ENCODE measurements around the gene POU2AF2.
"Not testable (repeated sequence)": the region's sequence is repeated elsewhere in the genome, so short reads cannot be mapped to it uniquely, and the experiment has no call there.

The POU2AF2 gene

GRCh38 chr11:111305162-111305802 lies 59.8 kb downstream of the POU2AF2 start:
- FAIRE-seq = no peak

GRCh38 chr11:111305876-111306275 lies 60.4 kb downstream of the POU2AF2 start:
- FAIRE-seq = no peak

GRCh38 chr11:111306321-111306720 lies 60.8 kb downstream of the POU2AF2 start:
- FAIRE-seq = no peak

DNA sequence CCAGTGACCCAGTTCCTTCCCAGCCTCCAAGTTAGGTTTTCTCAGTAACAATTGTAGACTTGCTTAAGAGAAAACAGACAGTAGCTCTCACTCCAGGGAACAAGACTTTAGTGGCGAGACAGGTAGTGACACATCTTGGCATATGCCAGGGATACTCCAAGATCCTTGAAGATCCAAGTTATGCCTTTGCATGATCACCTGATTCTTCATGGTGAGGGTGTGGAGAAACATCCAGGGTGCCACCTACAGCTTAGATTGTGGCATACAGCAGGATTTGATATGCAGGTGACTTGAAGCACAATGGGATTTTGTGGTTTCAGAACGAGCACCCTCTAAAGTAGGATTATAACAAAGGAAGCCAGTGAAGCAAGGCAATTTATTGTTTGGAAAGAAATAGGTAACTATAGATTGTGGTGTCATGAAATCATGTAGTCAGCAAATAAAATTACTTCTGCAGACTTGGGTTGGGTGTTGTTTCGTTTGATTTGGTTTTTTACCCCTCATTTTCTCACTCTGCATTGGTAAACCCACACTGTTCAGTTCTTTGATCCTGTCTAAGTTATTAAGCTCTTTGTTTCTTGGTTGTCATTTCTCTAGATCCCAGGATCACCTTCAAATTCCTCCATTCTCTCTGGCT lies 62.1 kb downstream of the POU2AF2 start:
- no peak for FAIRE-seq

GRCh38 chr11:111308140-111308539 lies 62.6 kb downstream of the POU2AF2 start:
- FAIRE-seq = no peak

- no peak for FAIRE-seq
Observed at GRCh38 chr11:111309215-111309915, 63.8 kb downstream of the POU2AF2 start.

GRCh38 chr11:111310088-111310487 lies 64.6 kb downstream of the POU2AF2 start:
- no peak for FAIRE-seq

DNA sequence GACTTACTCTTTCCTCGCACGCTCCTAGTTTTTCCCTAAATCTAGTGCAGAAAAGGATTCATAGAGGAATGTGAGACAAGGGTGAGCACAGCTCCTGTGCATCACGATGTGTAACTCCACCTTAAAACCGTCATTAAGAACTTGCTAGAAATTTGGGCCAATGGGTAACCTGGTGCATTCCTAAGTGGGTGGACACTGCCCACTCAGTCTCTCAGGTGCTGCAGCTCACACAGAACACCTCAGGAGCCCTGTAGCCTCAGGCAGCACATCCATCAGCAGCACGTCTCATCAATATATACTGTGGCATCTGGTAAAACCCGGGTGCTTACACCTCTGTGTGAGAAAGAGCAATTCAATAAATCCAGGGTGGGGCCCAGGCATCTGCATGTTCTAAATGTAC lies 65.2 kb downstream of the POU2AF2 start:
- FAIRE-seq = no peak

DNA sequence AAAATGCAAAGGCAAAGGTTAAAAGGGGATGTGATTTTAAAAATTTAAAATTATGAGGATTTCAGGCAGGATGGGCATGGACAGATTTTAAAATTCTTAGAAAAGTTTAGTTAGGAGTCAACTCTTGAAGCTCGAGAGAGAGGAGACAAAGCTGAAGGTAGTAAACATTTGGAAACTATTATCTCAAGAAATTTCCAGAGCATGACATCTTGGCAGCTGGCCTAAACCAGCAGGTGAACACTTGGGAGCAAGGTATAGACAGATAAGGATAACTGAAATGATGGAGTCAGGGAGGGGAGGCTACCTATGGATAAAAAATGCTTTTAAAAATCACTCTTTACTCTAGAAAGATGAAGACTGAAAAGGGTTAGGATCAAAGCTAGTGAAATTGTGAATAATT lies 66.6 kb downstream of the POU2AF2 start:
- FAIRE-seq = no peak

DNA sequence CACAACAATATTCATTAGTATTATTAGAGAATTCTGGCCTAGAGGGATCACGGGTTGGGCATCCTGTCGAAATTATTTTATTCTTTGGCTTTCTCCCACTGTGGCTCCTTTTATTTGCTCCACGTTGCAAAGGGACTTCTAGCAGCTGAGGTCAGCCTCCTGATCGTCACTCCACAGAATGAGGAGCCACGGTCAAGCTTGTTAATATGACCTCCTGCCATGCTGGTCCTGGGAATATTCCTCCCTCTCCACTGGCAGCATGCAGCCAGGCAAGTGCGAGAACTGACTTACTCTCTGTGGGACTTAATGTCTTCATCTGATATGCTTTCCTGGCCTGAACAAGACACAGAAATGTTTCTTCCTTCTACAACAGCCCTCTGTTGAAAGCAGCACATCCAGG lies 73.8 kb downstream of the POU2AF2 start:
- FAIRE-seq = no peak

- FAIRE-seq = not testable (repeated sequence)
Observed at GRCh38 chr11:111320199-111320598, 74.7 kb downstream of the POU2AF2 start.

DNA sequence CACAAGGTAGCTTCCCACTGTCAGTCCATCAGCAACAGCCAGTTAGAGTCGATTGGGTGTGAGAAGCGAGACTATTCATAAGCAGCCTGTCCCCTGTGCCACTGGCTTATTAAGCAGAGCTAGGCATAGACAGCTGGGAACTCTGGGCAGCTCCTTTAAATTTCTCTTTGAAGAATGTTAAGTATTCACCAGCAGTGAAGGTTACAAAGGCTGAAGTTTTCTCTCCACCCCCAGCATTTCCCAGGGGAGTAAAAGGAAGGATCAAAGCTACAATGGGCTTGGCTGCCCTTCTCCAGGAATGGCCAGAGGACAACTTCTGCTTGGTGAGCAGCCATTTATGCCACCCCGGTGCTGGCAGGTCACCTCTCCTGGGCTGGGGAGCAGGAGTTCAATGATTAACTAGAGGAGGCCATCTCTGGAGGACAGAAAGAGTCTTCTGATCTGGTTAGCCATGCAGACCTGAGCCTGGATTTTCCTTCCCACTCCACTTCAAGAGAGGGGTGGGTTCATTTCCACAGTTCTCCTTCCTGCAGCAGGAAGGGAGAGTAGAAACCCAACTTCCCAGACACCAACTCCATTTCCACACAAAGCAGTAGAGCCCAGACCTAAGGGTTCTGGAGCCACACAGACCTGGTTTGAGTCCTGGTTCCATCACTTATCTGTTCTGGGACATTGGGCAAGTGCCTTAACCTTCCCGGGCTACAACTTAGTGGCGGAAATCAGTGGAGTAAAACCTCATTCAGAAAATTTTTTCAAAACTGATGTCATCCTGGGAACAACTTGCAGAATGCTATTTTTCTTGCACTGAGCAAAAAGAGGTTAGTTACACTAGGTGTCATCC lies 75.4 kb downstream of the POU2AF2 start:
- FAIRE-seq = no peak

- no peak for FAIRE-seq
Observed at GRCh38 chr11:111322534-111322933, 77.0 kb downstream of the POU2AF2 start.

GRCh38 chr11:111324277-111324720 lies 78.8 kb downstream of the POU2AF2 start:
- FAIRE-seq = no peak

- FAIRE-seq = no peak
Observed at GRCh38 chr11:111325259-111325658, 79.7 kb downstream of the POU2AF2 start.

DNA sequence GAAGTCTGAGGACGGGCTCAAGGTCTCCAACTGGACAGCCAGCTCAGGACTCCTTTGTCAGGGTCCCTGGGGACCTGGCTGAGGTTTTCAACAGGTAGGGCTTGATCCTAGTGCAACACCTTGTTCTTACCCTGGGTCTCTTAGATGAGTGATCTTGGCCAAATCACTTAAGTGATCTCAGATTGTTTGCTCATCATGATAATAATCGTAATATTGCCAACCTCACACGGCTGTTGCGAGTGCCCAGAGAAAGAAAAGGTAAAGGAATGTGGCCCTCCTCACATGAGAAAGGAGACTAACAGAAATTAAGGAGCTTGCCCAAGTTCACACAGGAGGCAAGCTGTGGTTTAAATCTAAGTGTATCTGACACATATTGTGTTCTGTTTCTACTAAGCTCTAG lies 81.3 kb downstream of the POU2AF2 start:
- FAIRE-seq = no peak

GRCh38 chr11:111327908-111328624 lies 82.5 kb downstream of the POU2AF2 start:
- FAIRE-seq = no peak

DNA sequence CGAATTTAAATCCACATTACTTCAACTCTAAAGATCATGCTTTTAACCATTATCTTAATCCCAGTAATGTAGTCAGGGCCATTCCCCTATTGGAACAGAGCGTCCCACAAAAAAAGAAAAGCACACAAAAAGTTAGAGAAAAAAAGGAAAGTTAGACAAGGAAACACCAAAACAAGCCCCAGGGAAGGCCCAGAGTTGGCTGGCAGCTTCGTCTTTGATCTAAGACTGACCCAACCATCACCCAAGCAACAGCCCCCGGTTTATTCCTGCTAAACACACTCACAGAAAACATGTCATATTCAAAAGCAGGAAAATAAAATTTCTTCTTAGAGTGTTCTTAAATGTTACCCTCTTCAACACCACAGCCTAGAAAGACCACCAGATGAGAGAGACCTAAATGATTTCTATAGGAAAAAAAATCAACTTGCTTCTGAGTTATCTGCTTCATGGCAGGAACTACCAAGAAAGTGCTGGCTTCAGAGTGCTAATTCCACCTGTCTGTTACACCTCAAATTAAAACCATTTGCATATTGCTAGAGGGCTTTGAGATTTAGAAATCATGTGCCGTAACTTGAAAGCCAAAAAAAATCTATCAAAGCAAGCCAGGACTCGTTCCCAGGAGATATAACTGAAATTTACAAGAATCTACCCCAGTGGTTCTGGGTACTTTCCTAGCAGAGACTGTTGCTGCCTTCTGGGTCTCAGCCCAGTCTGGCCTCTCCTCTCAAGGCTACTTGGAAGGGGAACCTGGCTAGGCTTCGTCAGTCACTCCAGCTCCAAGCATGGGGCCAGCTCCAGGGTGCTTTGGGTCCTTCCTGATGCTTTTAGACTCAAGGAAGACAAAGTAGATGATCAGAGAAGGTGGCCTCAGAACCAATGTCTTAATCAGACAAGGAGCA lies 84.0 kb downstream of the POU2AF2 start:
- FAIRE-seq = no peak

DNA sequence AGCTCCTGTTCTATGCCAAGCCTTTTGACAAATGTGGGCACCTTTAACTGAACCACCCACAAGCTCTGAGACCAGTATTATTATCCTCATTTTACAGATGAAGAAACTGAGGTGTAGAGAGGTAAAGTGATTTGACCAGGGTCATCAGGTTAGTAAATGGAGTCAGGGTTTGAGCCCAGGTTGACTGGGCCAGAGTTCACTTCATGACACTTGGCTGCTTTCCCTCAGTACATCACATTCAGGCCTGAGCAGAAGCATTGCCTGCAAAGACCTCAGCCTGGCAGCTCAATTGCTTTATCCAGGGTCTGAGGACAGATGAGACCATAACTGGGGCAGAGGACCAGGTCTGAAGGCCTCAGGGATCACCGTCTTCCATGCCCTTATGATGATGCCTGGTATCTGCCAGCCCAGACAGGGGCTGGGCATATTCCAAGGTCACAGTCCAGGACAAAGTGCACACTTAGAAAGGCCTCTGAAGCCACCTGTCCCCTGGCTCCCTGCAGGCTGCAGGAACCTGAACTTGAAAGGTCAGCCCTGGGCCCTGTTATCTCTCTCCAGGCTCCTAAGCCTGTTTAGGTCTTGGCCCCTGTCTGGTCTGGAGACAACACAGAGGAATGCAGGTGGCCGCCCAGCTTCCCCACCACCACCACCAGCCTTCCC lies 84.8 kb downstream of the POU2AF2 start:
- FAIRE-seq = no peak

DNA sequence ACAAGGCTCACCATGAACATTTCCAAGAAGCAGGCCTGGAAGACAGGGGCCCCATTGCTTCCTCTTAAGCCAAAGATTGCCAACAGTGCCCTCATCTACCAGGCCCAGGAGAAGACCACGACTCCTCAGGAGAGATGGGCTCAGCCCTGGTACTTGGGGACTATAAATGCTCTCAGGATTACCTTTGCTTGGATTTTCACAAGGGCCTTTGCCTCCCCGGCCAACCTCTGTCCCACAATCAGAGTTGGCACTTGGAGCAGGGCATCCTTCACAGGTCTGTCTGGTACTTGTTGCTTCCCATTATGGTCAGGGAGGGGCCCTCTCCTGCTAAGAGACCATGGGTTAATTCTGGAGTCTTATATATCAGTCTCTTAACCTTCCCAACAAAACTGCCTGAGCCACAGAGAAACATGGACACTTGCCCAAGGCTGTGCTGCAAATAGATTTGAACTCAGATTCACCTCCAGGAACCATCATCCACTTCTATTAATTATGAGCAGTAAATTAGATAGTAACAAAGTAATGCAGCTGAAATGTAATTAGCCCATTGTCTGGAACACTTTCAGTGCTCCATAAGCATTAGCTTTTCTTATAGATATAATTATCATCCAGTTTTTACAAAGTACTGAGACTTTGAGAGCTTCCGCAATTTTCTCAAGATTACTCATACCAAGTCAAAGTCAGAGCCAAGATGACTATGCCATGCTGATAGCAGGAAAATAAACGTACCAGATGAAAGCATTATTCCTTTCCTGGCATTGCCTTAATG lies 86.4 kb downstream of the POU2AF2 start:
- FAIRE-seq = no peak
